Measurements from ENCODE around the gene OBP2A. TPM values are rescaled to one million over a fixed set of nuclear protein-coding genes. Genes with fewer than 3 reads are reported as not detected.
A peak's percentile ranks its signal among the peaks of the same experiment; 100 is the strongest.

OBP2A gene
- total RNA-seq, 2 donors from 2014 or later, result not detected

DNA sequence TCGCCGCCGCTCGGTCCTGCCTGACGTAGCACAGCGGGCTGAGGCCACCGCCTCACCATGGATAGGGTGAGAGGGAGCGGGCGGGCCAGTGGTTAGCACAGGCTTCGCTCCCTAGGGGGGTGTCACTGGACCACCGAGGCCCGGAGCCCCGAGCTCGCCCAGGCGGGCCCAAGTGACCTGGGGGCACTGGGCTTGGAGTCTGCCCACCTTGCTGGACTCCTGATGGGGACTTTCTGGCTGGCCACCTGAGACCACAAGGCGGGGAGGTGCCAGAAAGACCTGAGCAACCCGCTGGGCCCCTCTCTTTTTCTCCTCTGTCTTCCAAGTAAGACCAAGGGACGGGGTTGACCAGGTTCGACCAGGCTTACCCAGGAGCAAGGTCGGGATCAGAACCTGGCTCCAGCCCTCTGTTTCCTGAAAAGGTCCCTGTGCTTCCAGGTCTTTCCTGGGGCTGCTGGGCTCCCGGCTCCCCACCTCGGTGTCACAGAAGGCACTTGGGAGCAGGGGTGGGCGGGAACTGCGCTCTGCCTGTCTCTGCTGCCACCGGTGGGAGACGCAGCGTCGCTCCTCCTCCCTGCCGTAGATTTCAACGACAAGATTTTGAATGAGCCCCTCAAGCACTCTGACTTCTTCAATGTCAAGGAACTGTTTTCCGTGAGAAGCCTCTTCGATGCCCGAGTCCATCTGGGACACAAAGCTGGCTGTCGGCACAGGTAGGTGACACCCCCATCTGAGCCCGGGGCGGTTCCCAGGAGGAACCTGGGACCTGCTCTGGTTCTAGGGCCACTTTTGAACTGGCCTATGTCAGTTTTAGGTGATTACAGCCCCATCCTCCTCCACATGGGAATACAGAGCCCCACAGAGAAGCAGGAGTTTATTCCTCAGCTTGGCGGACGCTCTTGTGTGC is 44.4 kb upstream of the OBP2A start:
- H3K27me3 ChIP-seq, result no peaks in the 10 kb centered on the region
- peak overlapping the region; percentile 85 to 99 for H3K4me3 ChIP-seq
- H3K27ac ChIP-seq, result peak overlapping the region; percentile 73 to 85
- H3K36me3 ChIP-seq, result peaks cover 20% of the 10 kb centered on the region
- DNase-seq (ENCODE audit: low spot score), result no peak
- TF ChIP-seq CTCF (IDR thresholded peaks at IDR 0.05), result no peak
- no peaks in the 10 kb centered on the region for H3K9me3 ChIP-seq
- peaks cover 0 to 35% of the 10 kb centered on the region in 2 donors for H3K4me1 ChIP-seq

DNA sequence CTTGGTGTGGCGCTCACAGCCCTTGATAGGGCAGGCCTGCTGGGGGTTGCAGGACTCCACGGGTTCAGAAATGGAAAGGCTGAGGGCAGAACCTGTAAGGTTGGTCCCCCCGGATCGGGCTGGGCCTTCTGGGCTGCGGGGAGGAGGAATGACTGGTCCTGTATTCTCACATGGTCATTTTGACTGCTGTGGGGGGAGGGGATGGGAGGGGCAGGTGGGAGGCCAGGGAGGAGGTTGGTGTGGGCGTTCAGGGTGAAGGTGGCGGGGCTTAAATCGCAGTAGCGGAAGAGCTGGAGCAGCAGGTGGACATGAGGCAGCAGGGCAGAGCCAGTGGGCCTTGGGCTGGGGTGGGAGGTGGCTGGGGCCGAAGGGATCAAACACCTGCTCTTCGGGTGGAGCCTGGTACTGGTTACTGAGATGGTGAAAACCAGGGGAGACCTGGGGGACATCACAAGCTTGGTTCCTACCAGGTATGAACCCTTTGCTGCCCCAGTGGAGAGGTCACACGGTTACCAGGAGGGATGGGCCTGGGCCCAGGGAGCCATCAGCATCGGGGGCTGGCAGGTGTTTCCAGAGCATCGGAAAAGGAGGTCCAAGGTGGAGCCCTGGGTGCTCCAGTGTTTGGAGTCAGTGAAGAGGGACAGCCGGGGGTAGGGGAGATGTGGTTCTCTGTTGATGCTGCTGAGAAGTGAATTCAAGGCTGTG is 43.6 kb upstream of the OBP2A start:
- Histone ChIP-seq H3K4me1 (peaks cover 0 to 35% of the 10 kb centered on the region in 2 donors), H3K27me3 (no peaks in the 10 kb centered on the region), H3K4me3 (no peak overlapping the region), H3K9me3 (no peaks in the 10 kb centered on the region), H3K36me3 (peaks cover 20% of the 10 kb centered on the region), H3K27ac (no peak overlapping the region)
- DNase-seq (ENCODE audit: low spot score), result no peak
- no peak for TF ChIP-seq CTCF (IDR thresholded peaks at IDR 0.05)

- Histone ChIP-seq H3K4me1 (peaks cover 0 to 35% of the 10 kb centered on the region in 2 donors), H3K36me3 (peaks cover 20% of the 10 kb centered on the region), H3K27ac (no peak overlapping the region), H3K4me3 (no peak overlapping the region), H3K9me3 (no peaks in the 10 kb centered on the region), H3K27me3 (no peaks in the 10 kb centered on the region)
- no peak for TF ChIP-seq CTCF (IDR thresholded peaks at IDR 0.05)
- no peak for DNase-seq (ENCODE audit: low spot score)
Observed at GRCh38 chr9:135502873-135503321, 43.0 kb upstream of the OBP2A start.

DNA sequence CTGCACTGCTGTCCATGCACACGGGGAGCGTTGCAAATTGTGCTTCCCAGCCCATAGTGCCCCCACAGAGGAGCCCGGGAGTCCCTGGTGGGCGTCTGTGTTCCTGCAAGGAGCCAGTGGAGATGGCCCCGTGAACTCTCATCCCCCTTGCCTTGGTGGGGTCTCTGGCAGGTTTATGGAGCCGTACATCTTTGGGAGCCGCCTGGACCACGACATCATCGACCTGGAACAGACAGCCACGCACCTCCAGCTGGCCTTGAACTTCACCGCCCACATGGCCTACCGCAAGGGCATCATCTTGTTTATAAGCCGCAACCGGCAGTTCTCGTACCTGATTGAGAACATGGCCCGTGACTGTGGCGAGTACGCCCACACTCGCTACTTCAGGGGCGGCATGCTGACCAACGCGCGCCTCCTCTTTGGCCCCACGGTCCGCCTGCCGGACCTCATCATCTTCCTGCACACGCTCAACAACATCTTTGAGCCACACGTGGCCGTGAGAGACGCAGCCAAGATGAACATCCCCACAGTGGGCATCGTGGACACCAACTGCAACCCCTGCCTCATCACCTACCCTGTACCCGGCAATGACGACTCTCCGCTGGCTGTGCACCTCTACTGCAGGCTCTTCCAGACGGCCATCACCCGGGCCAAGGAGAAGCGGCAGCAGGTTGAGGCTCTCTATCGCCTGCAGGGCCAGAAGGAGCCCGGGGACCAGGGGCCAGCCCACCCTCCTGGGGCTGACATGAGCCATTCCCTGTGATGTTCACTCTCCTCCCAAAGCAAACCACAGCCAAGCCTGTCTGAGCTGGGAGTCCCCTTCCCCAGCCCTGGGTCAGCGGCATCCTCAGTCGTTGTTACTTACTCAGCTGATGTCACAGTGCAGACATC is 42.3 kb upstream of the OBP2A start:
- DNase-seq (ENCODE audit: low spot score), result no peak
- TF ChIP-seq CTCF (IDR thresholded peaks at IDR 0.05), result no peak
- Histone ChIP-seq H3K36me3 (peaks cover 20% of the 10 kb centered on the region), H3K4me3 (no peak overlapping the region), H3K27ac (no peak overlapping the region), H3K27me3 (no peaks in the 10 kb centered on the region), H3K4me1 (peaks cover 0 to 35% of the 10 kb centered on the region in 2 donors), H3K9me3 (no peaks in the 10 kb centered on the region)

All from right atrium auricular region (tissue), 2 donors.